Neural cell (in vitro differentiated cells): ENCODE data around the gene NGFR. TPM values are rescaled to one million over a fixed set of nuclear protein-coding genes. Genes with fewer than 3 reads are reported as not detected.

Experiments
- H2AFZ ChIP-seq: fragments of 200-600, 300-800 bp; sonication (generic), shearing (Covaris generic); 2 replicates; pipeline ENCODE4 v1.6.0; 2014; ENCODE audit warnings: low read depth, mild to moderate bottlenecking, antibody characterized with exemption, low read length, moderate library complexity
- H3F3A ChIP-seq: fragments of 200-600 bp; shearing (Covaris generic); 2 replicates; pipeline ENCODE4 v1.6.1; 2016; ENCODE audit warnings: mild to moderate bottlenecking, moderate library complexity, mixed read lengths, antibody characterized with exemption, low read length; ENCODE audit not compliant: insufficient read depth, poor library complexity, severe bottlenecking
- H3K27ac ChIP-seq: fragments of 200-600, 300-800 bp; sonication (generic), shearing (Covaris generic); 2 replicates; pipeline ENCODE4 v1.5.1; 2014; ENCODE audit warnings: mild to moderate bottlenecking, low read length, moderate library complexity
- H3K27me3 ChIP-seq: fragments of 300-800, 200-600 bp; sonication (generic), shearing (Covaris generic); 2 replicates; pipeline ENCODE4 v1.6.0; 2014; ENCODE audit warnings: mild to moderate bottlenecking, low read depth, low read length, moderate library complexity; ENCODE audit not compliant: insufficient read depth
- H3K36me3 ChIP-seq: fragments of 300-800, 200-600 bp; sonication (generic), shearing (Covaris generic); 2 replicates; pipeline ENCODE4 v1.5.1; 2014; ENCODE audit warnings: mild to moderate bottlenecking, antibody characterized with exemption, low read length, moderate library complexity; ENCODE audit not compliant: insufficient read depth
- H3K4me2 ChIP-seq: fragments of 300-800, 200-600 bp; sonication (generic), shearing (Covaris generic); 2 replicates; pipeline ENCODE4 v1.6.0; 2014; ENCODE audit warnings: mild to moderate bottlenecking, low read length
- H3K4me3 ChIP-seq: fragments of 300-800, 200-600 bp; sonication (generic), shearing (Covaris generic); 2 replicates; pipeline ENCODE4 v1.5.1; 2014; ENCODE audit warnings: mild to moderate bottlenecking, low read length, moderate library complexity
- H3K79me2 ChIP-seq: fragments of 200-600 bp; shearing (Covaris generic); replicated peaks from 2 replicates; pipeline ENCODE4 v1.6.0; 2014; ENCODE audit warnings: mild to moderate bottlenecking, low read length, moderate library complexity; ENCODE audit not compliant: insufficient read depth
- H3K9ac ChIP-seq: fragments of 300-800, 200-600 bp; sonication (generic), shearing (Covaris generic); 2 replicates; pipeline ENCODE4 v1.6.1; 2016; ENCODE audit warnings: mild to moderate bottlenecking, low read length, mixed read lengths
- H3K9me2 ChIP-seq: fragments of 200-600 bp; shearing (Covaris generic); 2 replicates; pipeline ENCODE4 v1.6.1; 2016; ENCODE audit warnings: mild to moderate bottlenecking, low read length, mixed read lengths; ENCODE audit not compliant: insufficient read depth
- H3K9me3 ChIP-seq: fragments of 200-600, 300-800 bp; sonication (generic), shearing (Covaris generic); 2 replicates; pipeline ENCODE4 v1.6.1; 2016; ENCODE audit warnings: mild to moderate bottlenecking, mixed run types, low read length, moderate library complexity, mixed read lengths
- H4K20me1 ChIP-seq: fragments of 200-600 bp; shearing (Covaris generic); 2 replicates; pipeline ENCODE4 v1.6.1; 2016; ENCODE audit warnings: mild to moderate bottlenecking, mixed run types; ENCODE audit not compliant: insufficient read depth
- EP300 ChIP-seq: fragments of 450-650 bp; conservative IDR thresholded peaks from 2 replicates; pipeline ENCODE4 v1.6.1; 2014; ENCODE audit warnings: antibody characterized with exemption, mild to moderate bottlenecking, moderate library complexity; ENCODE audit not compliant: poor library complexity, severe bottlenecking
- EZH2 ChIP-seq: fragments of 200-600, 300-800 bp; shearing (Covaris generic), sonication (generic); IDR thresholded peaks from 2 replicates; pipeline ENCODE4 v1.6.1; 2014; ENCODE audit warnings: antibody characterized with exemption, low read length, borderline replicate concordance, mild to moderate bottlenecking; ENCODE audit not compliant: insufficient read depth, poor library complexity, severe bottlenecking
- MXI1 ChIP-seq: fragments of 450-650 bp; conservative IDR thresholded peaks from 2 replicates; pipeline ENCODE4 v1.6.1; 2014; ENCODE audit warnings: antibody characterized with exemption, mild to moderate bottlenecking; ENCODE audit not compliant: poor library complexity, severe bottlenecking
- POLR2AphosphoS5 ChIP-seq: IDR thresholded peaks from 2 replicates; pipeline ENCODE4 v1.6.1; 2012
- RAD21 ChIP-seq: fragments of 450-650 bp; conservative IDR thresholded peaks from 2 replicates; pipeline ENCODE4 v1.6.1; 2014; ENCODE audit warnings: antibody characterized with exemption, mild to moderate bottlenecking, moderate library complexity
- SMC3 ChIP-seq: fragments of 450-650 bp; conservative IDR thresholded peaks from 2 replicates; pipeline ENCODE4 v1.6.1; 2014; ENCODE audit warnings: antibody characterized with exemption, mild to moderate bottlenecking, moderate library complexity; ENCODE audit not compliant: poor library complexity
- TAF1 ChIP-seq: IDR thresholded peaks from 2 replicates; pipeline ENCODE4 v1.6.1; 2012; ENCODE audit warnings: low read depth
- polyA plus RNA-seq: library from polyadenylated mRNA; depleted of rRNA; stranded (reverse); fragments of >200 nt; gene quantifications from 2 replicates; pipeline ENCODE4 v1.2.3, GENCODE V29; 2014
- TF ChIP-seq, protein P1 (sequence below): IDR thresholded peaks from 2 replicates; pipeline ENCODE4 v1.6.1; 2012; ENCODE audit warnings: borderline replicate concordance
- TF ChIP-seq, protein P2 (sequence below): fragments of 450-650 bp; IDR thresholded peaks from 2 replicates; pipeline ENCODE4 v1.5.1; 2014; ENCODE audit warnings: antibody characterized with exemption, mild to moderate bottlenecking, moderate library complexity; ENCODE audit not compliant: poor library complexity, severe bottlenecking

Gene NGFR
- polyA plus RNA-seq, 1 donor from 2014 or later = 3.6 TPM

DNA sequence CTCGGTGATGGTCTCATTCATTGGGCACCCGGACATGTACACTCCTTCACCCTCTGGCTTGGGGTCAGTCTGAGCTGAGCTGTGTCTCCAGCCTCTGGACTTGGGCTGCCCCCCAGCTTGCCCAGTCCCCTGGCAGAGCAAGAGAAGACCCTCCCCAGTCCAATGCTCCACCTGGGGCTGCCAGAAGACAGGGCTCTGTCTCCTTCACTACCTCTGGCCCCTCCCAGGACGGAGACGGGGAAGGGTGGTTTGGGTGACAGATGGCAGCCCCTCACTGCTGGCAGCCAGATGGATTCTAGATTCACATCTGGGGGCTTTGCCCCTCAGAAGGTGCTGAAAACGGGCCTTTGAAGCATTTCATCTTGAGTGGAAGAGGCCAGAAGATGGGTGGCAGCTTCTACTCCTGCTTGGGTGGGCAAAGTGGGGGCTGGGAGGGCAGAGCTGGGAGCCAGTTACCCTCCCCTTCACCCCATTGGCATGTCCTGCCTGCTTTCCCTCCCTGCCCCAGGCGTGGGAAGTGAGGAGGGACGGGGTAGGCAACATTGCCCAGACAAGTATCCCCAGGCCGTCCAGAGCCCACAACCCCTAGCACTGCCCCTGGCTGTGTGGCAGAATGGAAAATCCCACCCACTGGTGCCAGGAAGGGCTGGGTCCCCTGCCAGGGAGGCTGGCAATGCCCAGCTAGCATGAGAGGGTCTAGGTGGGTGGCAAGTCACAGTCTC lies 13.9 kb downstream of the NGFR start:
- H2AFZ ChIP-seq = no peak overlapping the region
- no peaks in the 10 kb centered on the region for H3K79me2 ChIP-seq
- no peaks in the 10 kb centered on the region for H3K36me3 ChIP-seq
- no peak overlapping the region for H3K4me3 ChIP-seq
- H3K9ac ChIP-seq = no peak overlapping the region
- no peak overlapping the region for H3K27ac ChIP-seq
- H3K27me3 ChIP-seq = no peaks in the 10 kb centered on the region
- TF ChIP-seq EP300 = no peak
- TF ChIP-seq RAD21 = no peak
- no peak for TF ChIP-seq EZH2
- TF ChIP-seq, protein P1, sequence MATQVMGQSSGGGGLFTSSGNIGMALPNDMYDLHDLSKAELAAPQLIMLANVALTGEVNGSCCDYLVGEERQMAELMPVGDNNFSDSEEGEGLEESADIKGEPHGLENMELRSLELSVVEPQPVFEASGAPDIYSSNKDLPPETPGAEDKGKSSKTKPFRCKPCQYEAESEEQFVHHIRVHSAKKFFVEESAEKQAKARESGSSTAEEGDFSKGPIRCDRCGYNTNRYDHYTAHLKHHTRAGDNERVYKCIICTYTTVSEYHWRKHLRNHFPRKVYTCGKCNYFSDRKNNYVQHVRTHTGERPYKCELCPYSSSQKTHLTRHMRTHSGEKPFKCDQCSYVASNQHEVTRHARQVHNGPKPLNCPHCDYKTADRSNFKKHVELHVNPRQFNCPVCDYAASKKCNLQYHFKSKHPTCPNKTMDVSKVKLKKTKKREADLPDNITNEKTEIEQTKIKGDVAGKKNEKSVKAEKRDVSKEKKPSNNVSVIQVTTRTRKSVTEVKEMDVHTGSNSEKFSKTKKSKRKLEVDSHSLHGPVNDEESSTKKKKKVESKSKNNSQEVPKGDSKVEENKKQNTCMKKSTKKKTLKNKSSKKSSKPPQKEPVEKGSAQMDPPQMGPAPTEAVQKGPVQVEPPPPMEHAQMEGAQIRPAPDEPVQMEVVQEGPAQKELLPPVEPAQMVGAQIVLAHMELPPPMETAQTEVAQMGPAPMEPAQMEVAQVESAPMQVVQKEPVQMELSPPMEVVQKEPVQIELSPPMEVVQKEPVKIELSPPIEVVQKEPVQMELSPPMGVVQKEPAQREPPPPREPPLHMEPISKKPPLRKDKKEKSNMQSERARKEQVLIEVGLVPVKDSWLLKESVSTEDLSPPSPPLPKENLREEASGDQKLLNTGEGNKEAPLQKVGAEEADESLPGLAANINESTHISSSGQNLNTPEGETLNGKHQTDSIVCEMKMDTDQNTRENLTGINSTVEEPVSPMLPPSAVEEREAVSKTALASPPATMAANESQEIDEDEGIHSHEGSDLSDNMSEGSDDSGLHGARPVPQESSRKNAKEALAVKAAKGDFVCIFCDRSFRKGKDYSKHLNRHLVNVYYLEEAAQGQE = no peak
- TF ChIP-seq, protein P2, sequence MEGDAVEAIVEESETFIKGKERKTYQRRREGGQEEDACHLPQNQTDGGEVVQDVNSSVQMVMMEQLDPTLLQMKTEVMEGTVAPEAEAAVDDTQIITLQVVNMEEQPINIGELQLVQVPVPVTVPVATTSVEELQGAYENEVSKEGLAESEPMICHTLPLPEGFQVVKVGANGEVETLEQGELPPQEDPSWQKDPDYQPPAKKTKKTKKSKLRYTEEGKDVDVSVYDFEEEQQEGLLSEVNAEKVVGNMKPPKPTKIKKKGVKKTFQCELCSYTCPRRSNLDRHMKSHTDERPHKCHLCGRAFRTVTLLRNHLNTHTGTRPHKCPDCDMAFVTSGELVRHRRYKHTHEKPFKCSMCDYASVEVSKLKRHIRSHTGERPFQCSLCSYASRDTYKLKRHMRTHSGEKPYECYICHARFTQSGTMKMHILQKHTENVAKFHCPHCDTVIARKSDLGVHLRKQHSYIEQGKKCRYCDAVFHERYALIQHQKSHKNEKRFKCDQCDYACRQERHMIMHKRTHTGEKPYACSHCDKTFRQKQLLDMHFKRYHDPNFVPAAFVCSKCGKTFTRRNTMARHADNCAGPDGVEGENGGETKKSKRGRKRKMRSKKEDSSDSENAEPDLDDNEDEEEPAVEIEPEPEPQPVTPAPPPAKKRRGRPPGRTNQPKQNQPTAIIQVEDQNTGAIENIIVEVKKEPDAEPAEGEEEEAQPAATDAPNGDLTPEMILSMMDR = no peak
- TF ChIP-seq MXI1 = no peak
- TF ChIP-seq POLR2AphosphoS5 = no peak
- TF ChIP-seq SMC3 = no peak
- no peak for TF ChIP-seq TAF1
- H3K4me2 ChIP-seq = no peak overlapping the region
- no peaks in the 10 kb centered on the region for H3K9me3 ChIP-seq
- no peaks in the 10 kb centered on the region for H3K9me2 ChIP-seq
- no peaks in the 10 kb centered on the region for H3F3A ChIP-seq
- no peaks in the 10 kb centered on the region for H4K20me1 ChIP-seq

DNA sequence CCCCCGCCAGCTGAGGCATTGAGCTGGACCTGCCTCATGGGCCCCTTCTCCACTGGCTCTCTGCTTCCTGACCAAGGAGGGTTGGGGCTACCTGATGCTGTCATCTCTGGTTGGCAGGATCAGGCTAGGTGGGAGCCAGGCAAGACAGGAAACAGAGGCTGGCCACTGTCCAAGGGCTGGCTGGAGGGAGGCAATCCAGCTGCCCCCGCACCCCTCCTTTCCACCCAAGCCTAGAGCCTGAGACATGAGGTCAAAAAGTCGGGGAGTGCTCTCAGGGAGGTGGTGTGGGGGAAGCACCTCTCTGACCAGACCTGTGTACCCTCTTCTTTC lies 14.5 kb downstream of the NGFR start:
- Histone ChIP-seq H4K20me1 (no peaks in the 10 kb centered on the region), H3K79me2 (no peaks in the 10 kb centered on the region), H3K9me3 (no peaks in the 10 kb centered on the region), H3K27ac (no peak overlapping the region), H3F3A (no peaks in the 10 kb centered on the region), H2AFZ (no peak overlapping the region), H3K36me3 (no peaks in the 10 kb centered on the region), H3K9me2 (no peaks in the 10 kb centered on the region), H3K4me3 (no peak overlapping the region), H3K27me3 (no peaks in the 10 kb centered on the region), H3K4me2 (no peak overlapping the region), H3K9ac (no peak overlapping the region)
- TF ChIP-seq TAF1 (no peak), EZH2 (no peak), SMC3 (no peak), MXI1 (no peak), RAD21 (no peak), POLR2AphosphoS5 (no peak), EP300 (no peak)
- TF ChIP-seq, protein P1 = no peak
- TF ChIP-seq, protein P2 = no peak
